Smooth muscle cell of bladder (primary cell): ENCODE results near the gene INPP4A. TPM values are rescaled to one million over a fixed set of nuclear protein-coding genes. Genes with fewer than 3 reads are reported as not detected.

Source experiments
- total RNA-seq: library from RNA; depleted of rRNA; stranded (reverse); fragments of >200 nt; gene quantifications from 2 replicates; pipeline ENCODE4 v1.2.3, GENCODE V29; 2014

INPP4A gene
- total RNA-seq: 25.6 and 31.4 TPM in 2 replicates

GRCh38 chr2:98444436-98445176 is at the start of gene INPP4A:
Gene INPP4A (plus strand): TSS chr2:98444858. CDS start chr2:98520049, 75,191 bp downstream.

DNA sequence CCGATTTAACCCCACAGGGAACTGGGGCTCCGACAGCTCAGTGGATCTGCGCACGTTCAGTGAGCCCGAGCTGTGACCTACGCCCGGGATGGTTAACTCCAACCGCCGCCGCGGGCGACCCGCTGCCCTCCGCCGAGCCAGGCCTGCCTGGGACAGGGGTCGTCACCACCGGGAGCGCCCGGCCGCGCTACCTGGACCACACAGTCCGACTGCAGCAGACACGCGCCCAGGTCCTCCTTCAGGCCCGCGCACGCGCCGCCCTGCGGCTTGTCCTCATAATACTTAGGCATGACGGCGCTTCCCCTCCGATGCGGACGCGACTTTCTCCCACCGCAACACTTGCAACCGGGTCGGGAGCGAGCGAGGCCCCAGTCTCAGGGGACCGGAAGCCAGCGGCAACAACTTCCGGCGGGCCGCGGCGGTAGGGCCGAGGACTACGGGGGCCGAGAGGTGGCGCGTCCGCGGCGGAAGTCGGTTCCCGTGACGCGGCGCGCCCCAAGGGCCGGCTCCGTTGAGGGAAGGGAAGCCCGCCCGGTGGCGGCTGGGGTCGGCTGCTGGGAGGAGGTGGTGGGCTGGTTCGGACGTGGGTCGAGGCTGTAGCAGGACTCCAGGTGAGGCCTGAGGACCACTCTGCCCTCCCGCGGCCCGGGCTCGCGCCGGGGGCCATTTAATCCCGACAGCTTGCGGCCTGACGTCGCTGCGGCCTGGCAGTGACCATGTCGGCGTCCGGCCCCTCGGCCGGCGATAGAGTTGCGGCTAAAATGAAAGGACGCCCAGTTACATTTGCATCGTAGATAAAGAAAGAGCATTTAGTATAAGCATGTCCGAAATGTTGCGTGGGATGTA is 163.7 kb downstream of the INPP4A start, which contains the start of the genes COA5 and UNC50:
Gene COA5 (minus strand): TSS at position 397 of the 846 bp plus-strand sequence. CDS start 107 bp downstream, at position 290.
Gene UNC50 (plus strand): TSS at position 474 of the 846 bp plus-strand sequence. CDS start 1,171 bp downstream, outside the sequence.

Other genes with a start within 250 kb of the INPP4A start
- gene CNGA3, start 98.4 kb upstream of the INPP4A start, total RNA-seq: under 0.01 TPM in 1 of 2 replicates, not detected in the other
- gene COA5, start 163.7 kb downstream of the INPP4A start, total RNA-seq: 39.7 and 41.9 TPM in 2 replicates
- gene UNC50, start 163.7 kb downstream of the INPP4A start, total RNA-seq: 50.8 and 68.7 TPM in 2 replicates